NT2/D1 (cell line): ENCODE measurements around the gene YPEL3.

Experiments
- SUZ12 ChIP-seq: IDR thresholded peaks from 2 replicates; pipeline ENCODE4 v1.6.1; 2011; ENCODE audit not compliant: insufficient read length, insufficient read depth; ENCODE audit errors: extremely low read depth
- ZNF274 ChIP-seq: IDR thresholded peaks from 2 replicates; pipeline ENCODE4 v1.6.1; 2011; ENCODE audit warnings: mild to moderate bottlenecking, low read depth, low read length

GRCh38 chr16:30049871-30050270, 46.1 kb downstream of the YPEL3 start:
- TF ChIP-seq ZNF274 (no peak), SUZ12 (no peak)
